ENCODE results near the gene TESK1. TPM values are rescaled to one million over a fixed set of nuclear protein-coding genes. Genes with fewer than 3 reads are reported as not detected.
A peak's percentile ranks its signal among the peaks of the same experiment; 100 is the strongest.

TESK1 gene
- polyA plus RNA-seq, 3 donors = 2.9 to 38.3 (median 2.9) TPM

- H3K36me3 ChIP-seq (replicated peaks in 1 of 2; ENCODE audit: control insufficient read depth in 1 of 2, insufficient read depth in 2 of 2, low read length in 2 of 2) = no peaks in the 10 kb centered on the region
- H3K27ac ChIP-seq (ENCODE audit: low read depth in 1 of 2, low read length in 2 of 2) = no peak overlapping the region
- no peaks in the 10 kb centered on the region for H4K20me1 ChIP-seq (ENCODE audit: insufficient read depth, low read length)
- 100% methylated on average over 1 of the region's 4 CpGs for WGBS (ENCODE audit: insufficient coverage)
- H3K9me3 ChIP-seq (replicated peaks in 1 of 2; ENCODE audit: control insufficient read depth in 1 of 2, insufficient read depth in 1 of 2, low read length in 2 of 2) = no peaks in the 10 kb centered on the region
- no peak overlapping the region for H3K4me3 ChIP-seq (replicated peaks in 1 of 3; ENCODE audit: low read depth in 2 of 3, low read length in 3 of 3)
- peaks cover 18 to 20% of the 10 kb centered on the region in 2 donors for H3K4me1 ChIP-seq (ENCODE audit: control insufficient read depth in 1 of 2, insufficient read depth in 2 of 2, low read length in 2 of 2)
- TF ChIP-seq CTCF (IDR thresholded peaks at IDR 0.05) = no peak
- peaks cover 0 to 2% (median 0%) of the 10 kb centered on the region in 7 donors for H3K9me3 Mint-ChIP-seq
- no peak for DNase-seq
- H3K27me3 ChIP-seq (ENCODE audit: control insufficient read depth in 2 of 2, insufficient read depth in 2 of 2, low read length in 2 of 2) = no peaks in the 10 kb centered on the region
- H3K4me3 Mint-ChIP-seq = no peak overlapping the region
- no peaks in the 10 kb centered on the region for H3K79me2 ChIP-seq (ENCODE audit: insufficient read depth, low read length)
- H3K9ac ChIP-seq (ENCODE audit: insufficient read depth, low read length, poor library complexity, severe bottlenecking) = no peak overlapping the region
- intact Hi-C loops (cut with micrococcal nuclease) = no loop called here
- H2AFZ ChIP-seq (ENCODE audit: insufficient read depth, low read depth, low read length, poor library complexity, severe bottlenecking) = no peak overlapping the region
- peaks cover 34% of the 10 kb centered on the region for H3K4me1 Mint-ChIP-seq
- H3K27me3 Mint-ChIP-seq (ENCODE audit: low read depth in 3 of 3) = peaks cover 0 to 3% (median 0%) of the 10 kb centered on the region in 3 donors
- peaks cover 1% of the 10 kb centered on the region in 2 donors for H3K36me3 Mint-ChIP-seq
- no peak overlapping the region for H3K27ac Mint-ChIP-seq
- no peak overlapping the region for H3K4me2 ChIP-seq (replicated peaks; ENCODE audit: extremely low read depth, low read length, poor library complexity, severe bottlenecking)
Measured at GRCh38 chr9:35568196-35568595, 36.9 kb upstream of the TESK1 start.

GRCh38 chr9:35569206-35569605 is 35.9 kb upstream of the TESK1 start:
- H2AFZ ChIP-seq (ENCODE audit: insufficient read depth, low read depth, low read length, poor library complexity, severe bottlenecking) = peak overlapping the region; percentile 52
- no peak overlapping the region for H3K9ac ChIP-seq (ENCODE audit: insufficient read depth, low read length, poor library complexity, severe bottlenecking)
- Mint-ChIP-seq H3K4me1 (peaks cover 24% of the 10 kb centered on the region), H3K4me3 (peak overlapping the region; percentile 46 to 48), H3K27ac (peak overlapping the region; percentile 79 to 92 (median 87)), H3K27me3 (ENCODE audit: low read depth in 3 of 3) (peaks cover 0 to 3% (median 0%) of the 10 kb centered on the region in 3 donors), H3K36me3 (no peaks in the 10 kb centered on the region), H3K9me3 (peaks cover 0 to 2% (median 0%) of the 10 kb centered on the region in 7 donors)
- H3K79me2 ChIP-seq (ENCODE audit: insufficient read depth, low read length) = no peaks in the 10 kb centered on the region
- H3K4me2 ChIP-seq (replicated peaks; ENCODE audit: extremely low read depth, low read length, poor library complexity, severe bottlenecking) = peak overlapping the region; percentile 40
- TF ChIP-seq CTCF (IDR thresholded peaks at IDR 0.05) = no peak
- peak overlapping the region in 1 of 2 donors; percentile 74 for H3K27ac ChIP-seq (ENCODE audit: low read depth in 1 of 2, low read length in 2 of 2)
- peaks cover 18 to 20% of the 10 kb centered on the region in 2 donors for H3K4me1 ChIP-seq (ENCODE audit: control insufficient read depth in 1 of 2, insufficient read depth in 2 of 2, low read length in 2 of 2)
- 24% methylated on average over 5 of the region's 5 CpGs for WGBS (ENCODE audit: insufficient coverage)
- no peaks in the 10 kb centered on the region for H3K9me3 ChIP-seq (replicated peaks in 1 of 2; ENCODE audit: control insufficient read depth in 1 of 2, insufficient read depth in 1 of 2, low read length in 2 of 2)
- H3K27me3 ChIP-seq (ENCODE audit: control insufficient read depth in 2 of 2, insufficient read depth in 2 of 2, low read length in 2 of 2) = no peaks in the 10 kb centered on the region
- no peaks in the 10 kb centered on the region for H4K20me1 ChIP-seq (ENCODE audit: insufficient read depth, low read length)
- intact Hi-C loops (cut with micrococcal nuclease) = no loop called here
- DNase-seq = no peak
- H3K4me3 ChIP-seq (replicated peaks in 1 of 3; ENCODE audit: low read depth in 2 of 3, low read length in 3 of 3) = peak overlapping the region in 1 of 3 experiments; percentile 29
- no peaks in the 10 kb centered on the region for H3K36me3 ChIP-seq (replicated peaks in 1 of 2; ENCODE audit: control insufficient read depth in 1 of 2, insufficient read depth in 2 of 2, low read length in 2 of 2)
